SK-N-SH treated with all-trans-retinoic acid at 6 μM for 48 hours (cell line): ENCODE data around the gene IL6.

Source experiments
- ATAC-seq: fragments of 200-7000 bp; cut with Tn5 transposase; 3 replicates; pipeline ENCODE4 v1.9.1; 2020; ENCODE audit warnings: mild to moderate bottlenecking, moderate library complexity
- ARNTL ChIP-seq: fragments of 450-650 bp; formaldehyde crosslinking; IDR thresholded peaks from 2 replicates; pipeline ENCODE4 v1.5.0; 2020; ENCODE audit warnings: low read depth, mild to moderate bottlenecking, moderate library complexity, borderline replicate concordance
- BACH2 ChIP-seq: fragments of 250-450 bp; sonication (Bioruptor Pico); IDR thresholded peaks from 2 replicates; pipeline ENCODE4 v1.9.0; 2021; ENCODE audit warnings: mild to moderate bottlenecking, borderline replicate concordance
- CREB5 ChIP-seq: fragments of 250-450 bp; sonication (Bioruptor Pico); IDR thresholded peaks from 2 replicates; pipeline ENCODE4 v1.5.1; 2020; ENCODE audit warnings: low read depth, mild to moderate bottlenecking, moderate library complexity
- CSDC2 ChIP-seq: fragments of 250-450 bp; sonication (Bioruptor Pico); IDR thresholded peaks from 2 replicates; pipeline ENCODE4 v1.5.0; 2020; ENCODE audit warnings: mild to moderate bottlenecking, moderate library complexity
- CSRNP3 ChIP-seq: fragments of 250-450 bp; sonication (Bioruptor Pico); IDR thresholded peaks from 2 replicates; pipeline ENCODE4 v1.5.1; 2021; ENCODE audit warnings: mild to moderate bottlenecking, moderate library complexity
- ESRRG ChIP-seq: fragments of 250-450 bp; sonication (Bioruptor Pico); IDR thresholded peaks from 2 replicates; pipeline ENCODE4 v1.6.1; 2021; ENCODE audit warnings: mild to moderate bottlenecking
- GLIS3 ChIP-seq: fragments of 250-450 bp; sonication (Bioruptor Pico); IDR thresholded peaks from 2 replicates; pipeline ENCODE4 v1.5.0; 2020; ENCODE audit warnings: mild to moderate bottlenecking, moderate library complexity
- ISL1 ChIP-seq: fragments of 250-450 bp; sonication (Bioruptor Pico); IDR thresholded peaks from 2 replicates; pipeline ENCODE4 v2.1.2; 2022; ENCODE audit warnings: mild to moderate bottlenecking, moderate library complexity
- OSR1 ChIP-seq: fragments of 250-450 bp; sonication (Bioruptor Pico); IDR thresholded peaks from 2 replicates; pipeline ENCODE4 v1.8.0; 2022; ENCODE audit warnings: moderate library complexity, mild to moderate bottlenecking, inconsistent platforms
- PATZ1 ChIP-seq: fragments of 250-450 bp; sonication (Bioruptor Pico); IDR thresholded peaks from 2 replicates; pipeline ENCODE4 v1.8.0; 2020; ENCODE audit warnings: mild to moderate bottlenecking, moderate library complexity, borderline replicate concordance
- POU6F1 ChIP-seq: fragments of 250-450 bp; sonication (Bioruptor Pico); IDR thresholded peaks from 2 replicates; pipeline ENCODE4 v1.8.0; 2021; ENCODE audit warnings: low read depth, mild to moderate bottlenecking, moderate library complexity, borderline replicate concordance
- RARB ChIP-seq: fragments of 250-450 bp; sonication (Bioruptor Pico); IDR thresholded peaks from 2 replicates; pipeline ENCODE4 v1.8.0; 2021; ENCODE audit warnings: mild to moderate bottlenecking, moderate library complexity
- SNAI2 ChIP-seq: fragments of 250-450 bp; sonication (Bioruptor Pico); IDR thresholded peaks from 2 replicates; pipeline ENCODE4 v1.5.0; 2020; ENCODE audit warnings: mild to moderate bottlenecking, moderate library complexity
- TCF4 ChIP-seq: fragments of 250-450 bp; sonication (Bioruptor Pico); IDR thresholded peaks from 2 replicates; pipeline ENCODE4 v1.8.0; 2021; ENCODE audit warnings: mild to moderate bottlenecking, moderate library complexity, borderline replicate concordance
- TOX ChIP-seq: fragments of 250-450 bp; sonication (Bioruptor Pico); IDR thresholded peaks from 2 replicates; pipeline ENCODE4 v1.8.0; 2021; ENCODE audit warnings: mild to moderate bottlenecking, moderate library complexity, borderline replicate concordance
- TSHZ2 ChIP-seq: fragments of 250-450 bp; sonication (Bioruptor Pico); IDR thresholded peaks from 2 replicates; pipeline ENCODE4 v1.5.0; 2020; ENCODE audit warnings: mild to moderate bottlenecking, moderate library complexity
- ZC3H10 ChIP-seq: fragments of 250-450 bp; sonication (Bioruptor Pico); IDR thresholded peaks from 2 replicates; pipeline ENCODE4 v1.5.1; 2021; ENCODE audit warnings: mild to moderate bottlenecking, moderate library complexity
- ZFP30 ChIP-seq: fragments of 450-650 bp; formaldehyde crosslinking; IDR thresholded peaks from 2 replicates; pipeline ENCODE4 v1.5.0; 2022; ENCODE audit warnings: mild to moderate bottlenecking, moderate library complexity
- ZNF565 ChIP-seq: fragments of 450-650 bp; formaldehyde crosslinking; conservative IDR thresholded peaks from 2 replicates; pipeline ENCODE4 v1.5.0; 2020; ENCODE audit warnings: low read depth, mild to moderate bottlenecking, moderate library complexity
- ZNF70 ChIP-seq: fragments of 450-650 bp; formaldehyde crosslinking; IDR thresholded peaks from 2 replicates; pipeline ENCODE4 v1.5.0; 2020; ENCODE audit warnings: mild to moderate bottlenecking, moderate library complexity

Gene IL6

GRCh38 chr7:22718200-22718711, 8.7 kb upstream of the IL6 start (continued):
- no peak for TF ChIP-seq CSRNP3

GRCh38 chr7:22718911-22719420, 8.0 kb upstream of the IL6 start:
- no peak for ATAC-seq
- TF ChIP-seq CSDC2 (CRISPR knock-in tag) (no peak), CREB5 (CRISPR knock-in tag) (no peak), ISL1 (CRISPR knock-in tag) (no peak), SNAI2 (CRISPR knock-in tag) (no peak), TCF4 (no peak), POU6F1 (CRISPR knock-in tag) (no peak), TOX (CRISPR knock-in tag) (no peak), ARNTL (CRISPR knock-in tag) (no peak), ZFP30 (CRISPR knock-in tag) (no peak)

- TF ChIP-seq CSRNP3: no peak
- TF ChIP-seq CSDC2 (CRISPR knock-in tag): no peak
- no peak for TF ChIP-seq TOX (CRISPR knock-in tag)
- TF ChIP-seq ZC3H10 (CRISPR knock-in tag): no peak
- no peak for TF ChIP-seq ZNF565
- TF ChIP-seq OSR1 (CRISPR knock-in tag): no peak
- TF ChIP-seq BACH2 (CRISPR knock-in tag): no peak
- no peak for TF ChIP-seq ZNF70 (CRISPR knock-in tag)
- no peak for TF ChIP-seq SNAI2 (CRISPR knock-in tag)
- ATAC-seq: no peak
Measured at GRCh38 chr7:22720791-22721786, 5.9 kb upstream of the IL6 start.

- ATAC-seq: no peak
Measured at GRCh38 chr7:22722536-22723180, 4.3 kb upstream of the IL6 start.

More at GRCh38 chr7:22722536-22723180, 4.3 kb upstream of the IL6 start:
- TF ChIP-seq ESRRG (CRISPR knock-in tag): no peak
- TF ChIP-seq TSHZ2 (CRISPR knock-in tag): no peak
- TF ChIP-seq CREB5 (CRISPR knock-in tag): no peak
- no peak for TF ChIP-seq ZC3H10 (CRISPR knock-in tag)
- no peak for TF ChIP-seq PATZ1 (CRISPR knock-in tag)
- TF ChIP-seq RARB (CRISPR knock-in tag): no peak
- TF ChIP-seq OSR1 (CRISPR knock-in tag): no peak
- no peak for TF ChIP-seq BACH2 (CRISPR knock-in tag)
- TF ChIP-seq GLIS3: no peak
- no peak for TF ChIP-seq ARNTL (CRISPR knock-in tag)
